CD4-positive, alpha-beta memory T cell (primary cell): Measurements from ENCODE around the gene USP17L18. TPM values are rescaled to one million over a fixed set of nuclear protein-coding genes. Genes with fewer than 3 reads are reported as not detected.

Experiments used
- polyA plus RNA-seq, 2 donors: library from polyadenylated mRNA; unstranded; fragments of 300-500 nt; fragmentation: Illumina TruSeq; gene quantifications; one replicate each; pipeline ENCODE4 v1.2.3, GENCODE V29; 2021
- total RNA-seq, 2 experiments: library from RNA; stranded (reverse); gene quantifications; one replicate each; pipeline ENCODE4 v1.2.3, GENCODE V29; 2021

USP17L18 gene
- total and polyA plus RNA-seq, 4 experiments from 2014 or later: not detected

Other genes starting within 250 kb of the USP17L18 start
- not detected for gene FAM90A26, start 78.2 kb upstream of the USP17L18 start, total RNA-seq
- gene FAM90A26, start 78.2 kb upstream of the USP17L18 start, polyA plus RNA-seq: not detected
- gene USP17L10, start 38.0 kb upstream of the USP17L18 start, total RNA-seq: not detected
- not detected for gene USP17L10, start 38.0 kb upstream of the USP17L18 start, polyA plus RNA-seq
- gene USP17L11, start 33.2 kb upstream of the USP17L18 start, total RNA-seq: not detected
- gene USP17L11, start 33.2 kb upstream of the USP17L18 start, polyA plus RNA-seq: not detected
- gene USP17L12, start 28.5 kb upstream of the USP17L18 start, total RNA-seq: not detected
- gene USP17L12, start 28.5 kb upstream of the USP17L18 start, polyA plus RNA-seq: not detected
- not detected for gene USP17L13, start 23.7 kb upstream of the USP17L18 start, total RNA-seq
- not detected for gene USP17L13, start 23.7 kb upstream of the USP17L18 start, polyA plus RNA-seq
- gene USP17L15, start 14.2 kb upstream of the USP17L18 start, total RNA-seq: not detected
- not detected for gene USP17L15, start 14.2 kb upstream of the USP17L18 start, polyA plus RNA-seq
- not detected for gene USP17L17, start 4.8 kb upstream of the USP17L18 start, total RNA-seq
- not detected for gene USP17L17, start 4.8 kb upstream of the USP17L18 start, polyA plus RNA-seq
- not detected for gene USP17L19, start 4.7 kb downstream of the USP17L18 start, total RNA-seq
- not detected for gene USP17L19, start 4.7 kb downstream of the USP17L18 start, polyA plus RNA-seq
- gene USP17L20, start 9.5 kb downstream of the USP17L18 start, total RNA-seq: not detected
- not detected for gene USP17L20, start 9.5 kb downstream of the USP17L18 start, polyA plus RNA-seq
- not detected for gene USP17L21, start 14.2 kb downstream of the USP17L18 start, total RNA-seq
- not detected for gene USP17L21, start 14.2 kb downstream of the USP17L18 start, polyA plus RNA-seq
- gene USP17L22, start 19.0 kb downstream of the USP17L18 start, total RNA-seq: not detected
- gene USP17L22, start 19.0 kb downstream of the USP17L18 start, polyA plus RNA-seq: not detected
- gene USP17L24, start 76.5 kb downstream of the USP17L18 start, total RNA-seq: not detected
- not detected for gene USP17L24, start 76.5 kb downstream of the USP17L18 start, polyA plus RNA-seq
- gene USP17L25, start 81.3 kb downstream of the USP17L18 start, total RNA-seq: not detected
- gene USP17L25, start 81.3 kb downstream of the USP17L18 start, polyA plus RNA-seq: not detected
- gene USP17L26, start 86.0 kb downstream of the USP17L18 start, total RNA-seq: not detected
- not detected for gene USP17L26, start 86.0 kb downstream of the USP17L18 start, polyA plus RNA-seq
- not detected for gene USP17L5, start 90.8 kb downstream of the USP17L18 start, total RNA-seq
- not detected for gene USP17L5, start 90.8 kb downstream of the USP17L18 start, polyA plus RNA-seq
- gene USP17L27, start 95.5 kb downstream of the USP17L18 start, total RNA-seq: not detected
- gene USP17L27, start 95.5 kb downstream of the USP17L18 start, polyA plus RNA-seq: not detected
- not detected for gene USP17L28, start 100.3 kb downstream of the USP17L18 start, total RNA-seq
- not detected for gene USP17L28, start 100.3 kb downstream of the USP17L18 start, polyA plus RNA-seq
- not detected for gene USP17L29, start 105.0 kb downstream of the USP17L18 start, total RNA-seq
- not detected for gene USP17L29, start 105.0 kb downstream of the USP17L18 start, polyA plus RNA-seq
- gene USP17L30, start 114.5 kb downstream of the USP17L18 start, total RNA-seq: not detected
- gene USP17L30, start 114.5 kb downstream of the USP17L18 start, polyA plus RNA-seq: not detected
- gene DEFB131A, start 195.8 kb downstream of the USP17L18 start, total RNA-seq: not detected
- not detected for gene DEFB131A, start 195.8 kb downstream of the USP17L18 start, polyA plus RNA-seq